ENCODE results near the gene PUSL1.
A peak's percentile ranks its signal among the peaks of the same experiment; 100 is the strongest.

The PUSL1 gene

GRCh38 chr1:1280782-1281481, 27.5 kb upstream of the PUSL1 start:
- DNase-seq, result no peak

DNA sequence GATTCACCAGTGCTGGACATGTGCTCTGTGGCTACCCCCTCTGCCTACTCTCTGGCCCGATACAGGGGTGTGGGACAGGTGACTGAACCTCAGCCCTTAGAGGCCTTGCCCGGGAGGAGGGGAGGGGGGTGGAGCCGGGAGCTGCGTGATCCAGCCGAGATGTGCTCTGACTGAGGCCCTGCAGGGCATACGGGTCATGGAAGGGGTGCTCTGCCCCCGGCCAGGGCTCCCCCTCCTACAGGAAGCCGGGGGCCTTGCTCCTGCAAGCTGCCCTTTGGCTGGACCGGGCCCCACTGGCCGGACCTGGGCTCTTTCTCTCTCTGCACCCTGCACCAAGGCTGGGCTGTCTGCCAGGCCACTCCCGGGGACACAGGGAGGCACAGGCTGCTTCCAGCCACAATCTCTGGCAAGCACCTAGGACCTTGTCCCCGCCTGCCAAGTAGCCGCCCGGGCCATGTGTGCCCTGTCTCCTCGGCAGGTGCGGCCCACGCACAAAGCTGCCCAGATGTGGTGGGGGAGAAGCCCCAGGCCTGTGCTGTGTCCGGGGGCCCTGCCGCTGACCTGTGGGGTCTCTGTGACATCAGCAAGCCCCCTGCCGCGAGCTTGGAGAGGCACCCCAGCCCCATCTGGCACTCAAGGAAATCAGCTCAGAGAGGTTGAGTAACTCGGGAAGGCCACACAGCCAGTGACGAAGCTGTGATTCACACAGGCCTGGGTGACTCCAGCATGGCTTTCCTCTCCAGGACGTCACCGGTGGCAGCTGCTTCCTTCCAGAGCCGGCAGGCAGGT, 26.7 kb upstream of the PUSL1 start:
- DNase-seq, result no peak

DNA sequence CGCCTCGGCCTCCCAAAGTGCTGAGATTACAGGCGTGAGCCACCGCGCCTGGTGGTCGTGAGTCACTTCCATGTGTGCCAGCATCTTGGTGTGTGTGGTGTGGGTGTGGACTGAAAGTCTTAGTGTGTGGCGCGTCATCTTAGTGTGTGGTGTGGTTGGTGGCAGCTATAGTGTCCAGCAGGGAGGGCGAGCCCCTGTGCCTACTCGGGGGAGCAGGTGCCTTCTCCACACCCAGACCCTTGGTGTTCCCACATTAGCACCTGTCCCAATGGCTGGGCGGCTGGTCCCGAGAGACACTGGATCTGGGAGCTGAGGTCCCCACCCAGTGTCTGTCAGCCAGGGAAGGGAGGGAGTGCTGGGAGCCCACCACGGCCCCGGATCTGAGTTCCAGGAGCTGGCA, 25.4 kb upstream of the PUSL1 start:
- no peak for DNase-seq

DNA sequence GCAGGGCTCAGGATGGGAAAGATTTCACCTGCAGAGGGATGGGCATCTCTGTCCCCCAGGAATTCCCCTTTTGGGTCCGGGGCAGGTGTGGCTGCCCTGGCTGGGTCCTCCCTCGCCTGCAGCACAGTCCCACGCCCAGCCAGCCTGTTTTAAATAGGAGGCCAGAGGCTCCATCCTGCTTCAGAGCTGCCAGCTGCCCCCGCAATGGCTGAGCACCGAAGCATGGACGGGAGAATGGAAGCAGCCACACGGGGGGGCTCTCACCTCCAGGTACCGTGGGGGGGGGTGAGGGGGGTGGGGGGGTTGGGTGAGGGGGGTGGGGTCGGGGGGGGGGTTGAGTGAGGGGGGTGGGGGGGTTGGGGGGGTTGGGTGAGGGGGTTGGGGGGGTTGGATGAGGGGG, 24.6 kb upstream of the PUSL1 start:
- no peak for DNase-seq

- DNase-seq, result no peak
Measured at GRCh38 chr1:1284221-1285101, 23.9 kb upstream of the PUSL1 start.

GRCh38 chr1:1285102-1285571, 23.3 kb upstream of the PUSL1 start:
- no peak for DNase-seq

DNA sequence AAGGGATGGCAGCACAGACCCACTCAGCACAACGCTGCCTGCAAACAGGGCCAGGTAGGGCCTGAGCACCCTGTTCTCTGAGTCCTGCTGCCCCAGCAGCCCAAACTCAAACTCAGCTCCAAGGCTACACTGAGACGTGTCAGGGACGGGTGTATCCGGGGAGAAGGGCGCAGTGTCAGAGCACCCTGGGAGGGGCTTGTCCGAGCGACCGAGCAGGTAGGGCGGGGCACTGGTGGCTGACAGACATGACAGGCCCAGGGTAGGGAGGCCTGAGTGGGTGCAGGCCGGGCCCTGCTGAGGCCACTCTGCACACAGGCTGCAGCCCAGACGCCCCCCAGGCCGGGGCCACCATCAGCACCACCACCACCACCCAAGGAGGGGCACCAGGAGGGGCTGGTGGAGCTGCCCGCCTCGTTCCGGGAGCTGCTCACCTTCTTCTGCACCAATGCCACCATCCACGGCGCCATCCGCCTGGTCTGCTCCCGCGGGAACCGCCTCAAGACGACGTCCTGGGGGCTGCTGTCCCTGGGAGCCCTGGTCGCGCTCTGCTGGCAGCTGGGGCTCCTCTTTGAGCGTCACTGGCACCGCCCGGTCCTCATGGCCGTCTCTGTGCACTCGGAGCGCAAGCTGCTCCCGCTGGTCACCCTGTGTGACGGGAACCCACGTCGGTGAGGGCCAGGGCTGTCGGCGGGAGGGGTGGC, 22.6 kb upstream of the PUSL1 start:
- DNase-seq, result no peak

GRCh38 chr1:1286313-1287261, 21.8 kb upstream of the PUSL1 start:
- DNase-seq, result no peak

DNA sequence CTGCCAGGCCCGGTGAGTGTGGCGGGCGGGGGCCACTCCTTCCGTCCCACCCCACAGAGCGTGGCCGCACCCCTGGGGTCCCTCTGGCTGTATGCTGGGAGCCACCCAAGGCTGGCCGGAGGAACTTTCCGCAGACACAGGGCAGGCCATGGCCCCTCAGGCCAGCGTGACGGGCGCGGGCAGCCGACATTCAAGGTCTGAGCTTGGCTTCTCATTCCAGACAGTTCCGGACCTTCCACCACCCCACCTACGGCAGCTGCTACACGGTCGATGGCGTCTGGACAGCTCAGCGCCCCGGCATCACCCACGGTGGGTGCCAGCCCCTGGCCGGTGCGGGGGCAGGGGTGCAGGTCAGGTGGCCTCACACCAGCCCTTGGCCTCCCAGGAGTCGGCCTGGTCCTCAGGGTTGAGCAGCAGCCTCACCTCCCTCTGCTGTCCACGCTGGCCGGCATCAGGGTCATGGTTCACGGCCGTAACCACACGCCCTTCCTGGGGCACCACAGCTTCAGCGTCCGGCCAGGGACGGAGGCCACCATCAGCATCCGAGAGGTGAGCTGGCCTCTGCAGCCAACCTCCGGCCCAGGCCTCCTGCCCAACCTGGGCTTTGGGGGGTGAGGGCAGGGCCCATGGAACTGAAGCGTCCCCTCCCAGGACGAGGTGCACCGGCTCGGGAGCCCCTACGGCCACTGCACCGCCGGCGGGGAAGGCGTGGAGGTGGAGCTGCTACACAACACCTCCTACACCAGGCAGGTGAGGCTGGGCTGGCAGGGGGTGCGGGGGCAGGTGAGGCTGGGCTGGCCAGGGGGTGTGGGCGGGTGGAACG, 20.9 kb upstream of the PUSL1 start:
- no peak for DNase-seq

DNA sequence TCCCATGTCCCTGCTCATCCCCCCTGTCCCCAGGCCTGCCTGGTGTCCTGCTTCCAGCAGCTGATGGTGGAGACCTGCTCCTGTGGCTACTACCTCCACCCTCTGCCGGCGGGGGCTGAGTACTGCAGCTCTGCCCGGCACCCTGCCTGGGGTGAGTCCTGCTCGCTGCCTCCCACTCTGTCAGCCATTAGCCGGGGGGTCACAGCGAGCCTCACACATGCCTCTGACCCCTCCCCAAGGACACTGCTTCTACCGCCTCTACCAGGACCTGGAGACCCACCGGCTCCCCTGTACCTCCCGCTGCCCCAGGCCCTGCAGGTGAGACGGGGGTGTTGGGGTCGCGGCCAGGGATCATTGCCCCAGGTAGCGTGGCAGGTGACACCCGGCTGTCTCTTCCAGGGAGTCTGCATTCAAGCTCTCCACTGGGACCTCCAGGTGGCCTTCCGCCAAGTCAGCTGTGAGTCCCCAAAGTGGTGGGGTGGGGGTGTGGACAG, 18.1 kb upstream of the PUSL1 start:
- peak; percentile 82 for DNase-seq

- no peak for DNase-seq
Measured at GRCh38 chr1:1291023-1291528, 17.3 kb upstream of the PUSL1 start.

DNA sequence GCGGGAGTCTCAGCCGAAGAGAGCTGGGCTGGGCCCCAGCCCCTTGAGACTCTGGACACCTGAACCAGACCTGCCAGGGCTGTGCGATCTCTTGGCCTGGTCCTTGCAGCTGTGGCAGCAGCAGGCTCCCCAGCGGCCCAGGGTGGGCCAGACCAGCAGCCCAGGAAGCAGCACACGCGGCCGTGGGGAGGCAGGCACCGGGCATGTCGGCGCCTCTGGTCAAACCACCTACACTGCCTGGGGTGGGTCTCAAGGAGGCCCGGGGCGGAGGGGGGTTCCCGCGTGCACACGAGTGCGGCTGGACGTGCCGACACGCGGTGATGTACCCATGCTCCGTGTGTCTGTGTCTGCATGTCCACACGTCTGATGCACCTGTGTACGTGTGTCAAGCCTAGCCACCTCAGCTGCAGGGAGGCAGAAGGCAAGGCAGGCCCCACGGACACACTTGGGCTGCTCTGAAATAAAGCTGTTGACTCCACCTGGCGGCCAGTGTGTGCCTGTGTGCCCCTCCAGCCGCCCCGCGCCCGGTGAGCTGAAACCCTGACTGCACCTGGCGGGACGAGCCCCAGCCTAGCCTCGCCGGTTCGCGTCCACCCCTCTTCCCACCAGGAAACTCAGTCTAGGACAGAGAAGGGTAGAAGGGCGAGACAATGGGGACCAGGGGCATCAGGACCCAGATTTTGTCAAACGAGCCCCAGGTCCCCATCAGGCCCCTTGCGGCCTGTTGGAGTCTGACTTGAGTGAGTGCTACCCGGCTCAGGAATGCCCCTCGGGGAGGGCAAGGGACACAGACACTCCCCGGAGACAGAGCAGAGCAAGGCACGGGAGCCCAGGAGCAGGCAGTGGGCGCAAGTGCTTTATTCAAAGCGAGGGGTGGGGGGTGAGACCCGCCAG, 16.6 kb upstream of the PUSL1 start:
- DNase-seq, result peak; percentile 77

GRCh38 chr1:1292442-1292779, 16.0 kb upstream of the PUSL1 start:
- no peak for DNase-seq

- DNase-seq, result no peak
Measured at GRCh38 chr1:1292851-1293250, 15.5 kb upstream of the PUSL1 start.

GRCh38 chr1:1293263-1294249, 14.8 kb upstream of the PUSL1 start:
- no peak for DNase-seq

DNA sequence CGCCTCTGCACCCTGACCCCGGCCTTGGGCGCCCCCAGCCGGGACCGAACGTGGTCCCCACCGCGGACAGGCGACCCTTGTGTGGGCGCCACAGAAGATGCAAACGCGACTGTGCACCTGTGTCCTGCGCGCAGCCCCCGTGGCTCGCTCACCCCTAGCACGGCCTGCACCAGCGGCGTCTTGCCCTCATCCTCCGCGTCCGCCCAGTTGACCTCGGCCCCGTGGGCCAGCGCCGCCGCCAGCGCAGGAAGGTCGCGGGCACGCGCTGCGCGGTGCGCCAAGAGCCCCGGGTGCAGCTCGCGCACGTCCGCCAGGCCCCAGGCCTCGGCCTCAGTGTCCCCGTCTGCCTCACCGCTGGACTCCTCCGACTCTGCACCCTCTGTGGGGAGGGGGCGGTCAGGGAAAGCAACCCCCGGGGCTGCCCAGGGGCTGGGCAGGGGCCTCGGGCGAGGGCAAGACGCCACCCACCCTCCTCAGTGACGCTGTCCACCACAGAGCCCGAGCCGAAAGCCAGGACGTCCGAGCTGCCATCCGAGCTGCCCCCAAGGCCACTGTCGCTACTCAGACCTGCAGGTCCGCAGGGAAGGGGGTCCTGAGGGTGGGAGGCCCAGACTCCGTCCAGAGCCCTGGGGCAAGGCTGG, 14.0 kb upstream of the PUSL1 start:
- DNase-seq, result no peak

GRCh38 chr1:1295154-1295923, 13.1 kb upstream of the PUSL1 start:
- DNase-seq, result no peak

Data from activated CD8-positive, alpha-beta memory T cell treated with anti-CD3 and anti-CD28 coated beads, Interleukin-2, amount 50 U/mL, for 48 hours (primary cell).